HG03135 (cell line): ENCODE data around the gene LIPH.
"Not testable (repeated sequence)": the region's sequence is repeated elsewhere in the genome, so short reads cannot be mapped to it uniquely, and the experiment has no call there.

Experiments
- ATAC-seq: cut with Tn5 transposase; IDR thresholded peaks from one replicate; pipeline ENCODE4 v1.9.1; 2021; ENCODE audit warnings: mild to moderate bottlenecking, moderate library complexity; ENCODE audit not compliant: unreplicated experiment

The LIPH gene

GRCh38 chr3:185552358-185552877 is at the start of gene LIPH:
Gene LIPH, minus strand, starts transcription at chr3:185552588. Its CDS starts 117 bp downstream, at chr3:185552471.
- peak; percentile 68 for ATAC-seq

- ATAC-seq: no peak
These were observed 43.1 kb upstream of the LIPH start for GRCh38 chr3:185595526-185595925.

- no peak for ATAC-seq
These were observed 41.7 kb upstream of the LIPH start for GRCh38 chr3:185594073-185594472.

GRCh38 chr3:185586686-185587039 is 34.3 kb upstream of the LIPH start:
- peak; percentile 2 for ATAC-seq

GRCh38 chr3:185585859-185586685 is 33.7 kb upstream of the LIPH start, which contains the start of gene SENP2:
Gene SENP2, plus strand, starts transcription at chr3:185586295. Its CDS starts 119 bp downstream, at chr3:185586414.
- ATAC-seq: peak; percentile 96

GRCh38 chr3:185585518-185585858 is 33.1 kb upstream of the LIPH start:
- peak; percentile 1 for ATAC-seq

GRCh38 chr3:185584686-185585085 is 32.3 kb upstream of the LIPH start:
- ATAC-seq: no peak

- ATAC-seq: no peak
These were observed 31.5 kb upstream of the LIPH start for GRCh38 chr3:185583925-185584324.

- ATAC-seq: no peak
These were observed 30.5 kb upstream of the LIPH start for GRCh38 chr3:185582871-185583270.

- no peak for ATAC-seq
These were observed 29.8 kb upstream of the LIPH start for GRCh38 chr3:185582236-185582635.

- ATAC-seq: peak; percentile 79
These were observed 22.9 kb upstream of the LIPH start for GRCh38 chr3:185575108-185575869.

GRCh38 chr3:185572183-185572582 is 19.8 kb upstream of the LIPH start:
- ATAC-seq: no peak

GRCh38 chr3:185561958-185562357 is 9.6 kb upstream of the LIPH start:
- no peak for ATAC-seq

GRCh38 chr3:185561374-185561943 is 9.1 kb upstream of the LIPH start:
- no peak for ATAC-seq

- ATAC-seq: no peak
These were observed 8.3 kb upstream of the LIPH start for GRCh38 chr3:185560676-185561075.

- ATAC-seq: no peak
These were observed 7.3 kb upstream of the LIPH start for GRCh38 chr3:185559706-185560090.

GRCh38 chr3:185558395-185558794 is 6.0 kb upstream of the LIPH start:
- no peak for ATAC-seq

GRCh38 chr3:185556640-185557039 is 4.3 kb upstream of the LIPH start:
- not testable (repeated sequence) for ATAC-seq

GRCh38 chr3:185555860-185556347 is 3.5 kb upstream of the LIPH start:
- no peak for ATAC-seq

- ATAC-seq: no peak
These were observed 2.7 kb upstream of the LIPH start for GRCh38 chr3:185555101-185555501.

GRCh38 chr3:185549651-185550111 is 2.7 kb downstream of the LIPH start:
- no peak for ATAC-seq
